HCT116 (cell line): ENCODE measurements around the gene EIF1AD. TPM values are rescaled to one million over a fixed set of nuclear protein-coding genes. Genes with fewer than 3 reads are reported as not detected.

Experiments used
- ATAC-seq: fragments of 200-7000 bp; cut with Tn5 transposase; 2 replicates; pipeline ENCODE4 v1.9.1; 2020; ENCODE audit warnings: mild to moderate bottlenecking, moderate library complexity
- BruUV-seq: library from RNA; stranded (reverse); fragments of 400-500 nt; replicated peaks from 2 replicates; lab custom pipeline; 2021; lab: Mats Ljungman, UMichigan
- CTCF ChIA-PET: fragments of 300-600 bp; sonication (Branson Sonifier 250); formaldehyde crosslinking; loops from one replicate; lab custom pipeline; 2021; ENCODE audit warnings: antibody characterized with exemption; lab: Charles Lee
- POLR2A ChIA-PET: fragments of 300-600, 350-600 bp; sonication (Branson Sonifier 250); formaldehyde crosslinking; loops from one replicate; lab custom pipeline; 2021; ENCODE audit warnings: antibody characterized with exemption; lab: Charles Lee
- RAD21 ChIA-PET, 2 experiments: fragments of 300-600 bp; sonication (Branson Sonifier 250); formaldehyde crosslinking; loops; one replicate each; lab custom pipeline; 2023; ENCODE audit warnings: low total read pairs in 2 of 2; ENCODE audit not compliant: uncharacterized antibody in 2 of 2, unreplicated experiment in 2 of 2, low non-redundant PET in 1 of 2; lab: Charles Lee
- DNase-seq: peaks from one replicate; pipeline ENCODE4 v3.0.0-alpha.2; 2010; ENCODE audit warnings: low read depth, low spot score
- H2AFZ ChIP-seq: fragments of 200-600 bp; shearing (Covaris generic), sonication (generic); 2 replicates; pipeline ENCODE4 v1.6.1; 2017; ENCODE audit warnings: low read depth, mixed run types, mixed read lengths, antibody characterized with exemption, low read length; ENCODE audit not compliant: poor library complexity, severe bottlenecking
- H3K27ac ChIP-seq: 2 replicates; pipeline ENCODE4 v1.5.1; 2012; ENCODE audit warnings: low read depth, low read length
- H3K27me3 ChIP-seq: fragments of 200-600 bp; sonication (generic); 2 replicates; pipeline ENCODE4 v1.6.1; 2016; ENCODE audit warnings: mixed run types, low read length, mixed read lengths; ENCODE audit not compliant: insufficient read depth
- H3K36me3 ChIP-seq, 2 experiments: fragments of 200-500 bp in 1 of 2; fragments of 200-600 bp in 1 of 2; sonication (Bioruptor generic) in 1 of 2; sonication (generic) in 1 of 2; 2 replicates each; pipeline versions ENCODE4 v1.5.1 to v1.6.1; 2014 to 2016; ENCODE audit warnings: low read length in 2 of 2, inconsistent platforms in 1 of 2, mixed read lengths in 1 of 2, mixed run types in 1 of 2; ENCODE audit not compliant: insufficient read depth in 2 of 2, control insufficient read depth in 1 of 2
- H3K4me1 ChIP-seq, 2 experiments: fragments of 200-600 bp in 1 of 2; sonication (generic) in 1 of 2; 2 replicates each; pipeline versions ENCODE4 v1.5.1 to v1.6.1; 2012 to 2017; ENCODE audit warnings: low read length in 2 of 2, inconsistent platforms in 1 of 2, mild to moderate bottlenecking in 1 of 2, mixed read lengths in 1 of 2, mixed run types in 1 of 2, moderate library complexity in 1 of 2; ENCODE audit not compliant: insufficient read depth in 2 of 2, control insufficient read depth in 1 of 2
- H3K4me2 ChIP-seq: fragments of 200-600 bp; sonication (generic); 2 replicates; pipeline ENCODE4 v1.6.1; 2017; ENCODE audit warnings: mixed run types, low read length, mixed read lengths
- H3K4me3 ChIP-seq, 2 experiments: fragments of 200-600 bp in 1 of 2; sonication (generic) in 1 of 2; replicated peaks in 1 of 2; 2 replicates each; pipeline ENCODE4 v1.5.1; 2011 to 2016; ENCODE audit warnings: low read length in 2 of 2, control low read depth in 1 of 2, low read depth in 1 of 2, mild to moderate bottlenecking in 1 of 2, mixed read lengths in 1 of 2, mixed run types in 1 of 2
- H3K79me2 ChIP-seq: fragments of 200-600 bp; sonication (generic); 2 replicates; pipeline ENCODE4 v1.6.1; 2017; ENCODE audit warnings: mild to moderate bottlenecking, mixed run types, low read length, moderate library complexity, mixed read lengths; ENCODE audit not compliant: insufficient read depth
- H3K9ac ChIP-seq: fragments of 200-600 bp; sonication (generic); 2 replicates; pipeline ENCODE4 v1.6.1; 2016; ENCODE audit warnings: low read length, mixed read lengths
- H3K9me2 ChIP-seq: fragments of 200-600 bp; sonication (generic), shearing (Covaris generic); 2 replicates; pipeline ENCODE4 v1.6.1; 2017; ENCODE audit warnings: mixed run types, mild to moderate bottlenecking, moderate library complexity; ENCODE audit not compliant: insufficient read depth
- H3K9me3 ChIP-seq, 2 experiments: fragments of 200-500 bp in 1 of 2; fragments of 200-600 bp in 1 of 2; sonication (Bioruptor generic) in 1 of 2; sonication (generic) in 1 of 2; 2 replicates each; pipeline ENCODE4 v1.6.1; 2014 to 2017; ENCODE audit warnings: low read length in 2 of 2, mixed read lengths in 2 of 2, inconsistent platforms in 1 of 2, low read depth in 1 of 2, mild to moderate bottlenecking in 1 of 2, mixed run types in 1 of 2, moderate library complexity in 1 of 2; ENCODE audit not compliant: control insufficient read depth in 1 of 2, insufficient read depth in 1 of 2
- H4K20me1 ChIP-seq: fragments of 200-600 bp; sonication (generic), shearing (Covaris generic); 2 replicates; pipeline ENCODE4 v1.6.1; 2017; ENCODE audit warnings: mixed run types, mild to moderate bottlenecking, moderate library complexity; ENCODE audit not compliant: insufficient read depth
- CBX3 ChIP-seq: IDR thresholded peaks from 2 replicates; pipeline ENCODE4 v1.6.1; 2012; ENCODE audit warnings: low read depth
- EZH2 ChIP-seq: fragments of 200-600 bp; sonication (generic); IDR thresholded peaks from 2 replicates; pipeline ENCODE4 v1.6.1; 2017; ENCODE audit warnings: antibody characterized with exemption, mixed run types
- FOSL1 ChIP-seq: IDR thresholded peaks from 2 replicates; pipeline ENCODE4 v1.6.1; 2012; ENCODE audit warnings: low read depth
- POLR2AphosphoS5 ChIP-seq: IDR thresholded peaks from 2 replicates; pipeline ENCODE4 v1.6.1; 2011; ENCODE audit warnings: mild to moderate bottlenecking, low read depth, low read length, moderate library complexity
- RAD21 ChIP-seq: IDR thresholded peaks from 2 replicates; pipeline ENCODE4 v1.6.1; 2012; ENCODE audit warnings: low read depth, mild to moderate bottlenecking
- SRF ChIP-seq: IDR thresholded peaks from 2 replicates; pipeline ENCODE4 v1.6.1; 2012; ENCODE audit warnings: low read depth
- ZFX ChIP-seq: fragments of 450-650 bp; IDR thresholded peaks from 2 replicates; pipeline ENCODE4 v1.6.1; 2017
- intact Hi-C: fragments of 100-400 bp; cut with micrococcal nuclease; formaldehyde crosslinking; loops from 2 replicates; pipeline ENCODE4 v1.10.0; 2022
- total RNA-seq: library from RNA; stranded (reverse); gene quantifications from one replicate; pipeline ENCODE4 v1.2.1, GENCODE V29; 2021; ENCODE audit not compliant: unreplicated experiment
- TF ChIP-seq, protein P1 (sequence below): IDR thresholded peaks from 2 replicates; pipeline ENCODE4 v1.6.1; 2012
- TF ChIP-seq, protein P2 (sequence below): IDR thresholded peaks from 2 replicates; pipeline ENCODE4 v1.6.1; 2012
- TF ChIP-seq, protein P3 (sequence below), 3 experiments: fragments of 200-600 bp in 1 of 3; sonication (generic) in 1 of 3; IDR thresholded peaks in 2 of 3; conservative IDR thresholded peaks in 1 of 3; 2 replicates each; pipeline ENCODE4 v1.5.1; 2012 to 2017; ENCODE audit warnings: low read depth in 2 of 3, low read length in 2 of 3, antibody characterized with exemption in 1 of 3, borderline replicate concordance in 1 of 3, control low read depth in 1 of 3, mild to moderate bottlenecking in 1 of 3, mixed read lengths in 1 of 3, mixed run types in 1 of 3, moderate library complexity in 1 of 3; ENCODE audit not compliant: insufficient read depth in 1 of 3
- TF ChIP-seq, protein P4 (sequence below): IDR thresholded peaks from 2 replicates; pipeline ENCODE4 v1.6.1; 2011; ENCODE audit warnings: mild to moderate bottlenecking, low read length, moderate library complexity; ENCODE audit not compliant: insufficient replicate concordance; ENCODE audit errors: extremely low read depth

The EIF1AD gene
- total RNA-seq, 1 experiment from 2014 or later = 45.5 TPM

DNA sequence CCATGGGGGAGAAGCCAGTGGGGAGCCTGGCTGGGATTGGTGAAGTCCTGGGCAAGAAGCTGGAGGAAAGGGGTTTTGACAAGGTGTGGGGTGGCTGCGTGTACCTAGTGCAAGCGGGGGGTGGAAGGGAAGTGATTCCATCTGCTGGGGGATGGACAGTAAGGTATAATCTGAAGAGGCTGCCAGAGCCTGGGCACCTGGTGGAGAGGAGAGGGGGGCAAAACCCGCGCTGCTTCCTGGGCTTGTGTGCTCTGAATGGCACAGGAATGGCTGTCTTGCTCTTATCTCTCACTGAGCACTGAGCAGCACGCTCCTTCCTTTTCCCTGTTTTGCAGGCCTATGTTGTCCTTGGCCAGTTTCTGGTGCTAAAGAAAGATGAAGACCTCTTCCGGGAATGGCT, 1.3 kb upstream of the EIF1AD start:
- ChIA-PET POLR2A (interaction anchor here (1.3 to 1.6 kb wide), 3 partner anchors 9 to 144 kb away, joined by 3 to 17 read pairs (median 7); partner anchors contain the start of genes CST6, MUS81 and SF3B2), RAD21 (no interaction called here), CTCF (interaction anchor here (1.4 to 1.5 kb wide), 2 partner anchors 19 to 48 kb away, joined by 6 to 8 read pairs; partner anchors contain the start of gene SF3B2)
- peaks cover 22 to 49% of the 10 kb centered on the region in 2 experiments for H3K4me1 ChIP-seq
- peak overlapping the region; percentile 87 for H3K27ac ChIP-seq
- H3K4me2 ChIP-seq = peak overlapping the region; percentile 85
- H2AFZ ChIP-seq = no peak overlapping the region
- peaks cover 59% of the 10 kb centered on the region for H3K79me2 ChIP-seq
- peaks cover 25 to 45% of the 10 kb centered on the region in 2 experiments for H3K36me3 ChIP-seq
- H3K4me3 ChIP-seq = peak overlapping the region; percentile 98 to 100
- ATAC-seq (no peak), DNase-seq (no peak)
- no peak for TF ChIP-seq RAD21
- TF ChIP-seq, protein P1, sequence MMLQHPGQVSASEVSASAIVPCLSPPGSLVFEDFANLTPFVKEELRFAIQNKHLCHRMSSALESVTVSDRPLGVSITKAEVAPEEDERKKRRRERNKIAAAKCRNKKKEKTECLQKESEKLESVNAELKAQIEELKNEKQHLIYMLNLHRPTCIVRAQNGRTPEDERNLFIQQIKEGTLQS = no peak
- TF ChIP-seq, protein P2, sequence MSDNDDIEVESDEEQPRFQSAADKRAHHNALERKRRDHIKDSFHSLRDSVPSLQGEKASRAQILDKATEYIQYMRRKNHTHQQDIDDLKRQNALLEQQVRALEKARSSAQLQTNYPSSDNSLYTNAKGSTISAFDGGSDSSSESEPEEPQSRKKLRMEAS = no peak
- TF ChIP-seq, protein P3, sequence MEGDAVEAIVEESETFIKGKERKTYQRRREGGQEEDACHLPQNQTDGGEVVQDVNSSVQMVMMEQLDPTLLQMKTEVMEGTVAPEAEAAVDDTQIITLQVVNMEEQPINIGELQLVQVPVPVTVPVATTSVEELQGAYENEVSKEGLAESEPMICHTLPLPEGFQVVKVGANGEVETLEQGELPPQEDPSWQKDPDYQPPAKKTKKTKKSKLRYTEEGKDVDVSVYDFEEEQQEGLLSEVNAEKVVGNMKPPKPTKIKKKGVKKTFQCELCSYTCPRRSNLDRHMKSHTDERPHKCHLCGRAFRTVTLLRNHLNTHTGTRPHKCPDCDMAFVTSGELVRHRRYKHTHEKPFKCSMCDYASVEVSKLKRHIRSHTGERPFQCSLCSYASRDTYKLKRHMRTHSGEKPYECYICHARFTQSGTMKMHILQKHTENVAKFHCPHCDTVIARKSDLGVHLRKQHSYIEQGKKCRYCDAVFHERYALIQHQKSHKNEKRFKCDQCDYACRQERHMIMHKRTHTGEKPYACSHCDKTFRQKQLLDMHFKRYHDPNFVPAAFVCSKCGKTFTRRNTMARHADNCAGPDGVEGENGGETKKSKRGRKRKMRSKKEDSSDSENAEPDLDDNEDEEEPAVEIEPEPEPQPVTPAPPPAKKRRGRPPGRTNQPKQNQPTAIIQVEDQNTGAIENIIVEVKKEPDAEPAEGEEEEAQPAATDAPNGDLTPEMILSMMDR (IDR thresholded peaks at IDR 0.05 in 2 of 3, conservative IDR thresholded peaks at IDR 0.05 in 1 of 3; ENCODE audit: borderline replicate concordance in 1 of 3, insufficient read depth in 1 of 3, low read depth in 2 of 3, low read length in 2 of 3) = no peak
- TF ChIP-seq FOSL1 = no peak
- TF ChIP-seq, protein P4, sequence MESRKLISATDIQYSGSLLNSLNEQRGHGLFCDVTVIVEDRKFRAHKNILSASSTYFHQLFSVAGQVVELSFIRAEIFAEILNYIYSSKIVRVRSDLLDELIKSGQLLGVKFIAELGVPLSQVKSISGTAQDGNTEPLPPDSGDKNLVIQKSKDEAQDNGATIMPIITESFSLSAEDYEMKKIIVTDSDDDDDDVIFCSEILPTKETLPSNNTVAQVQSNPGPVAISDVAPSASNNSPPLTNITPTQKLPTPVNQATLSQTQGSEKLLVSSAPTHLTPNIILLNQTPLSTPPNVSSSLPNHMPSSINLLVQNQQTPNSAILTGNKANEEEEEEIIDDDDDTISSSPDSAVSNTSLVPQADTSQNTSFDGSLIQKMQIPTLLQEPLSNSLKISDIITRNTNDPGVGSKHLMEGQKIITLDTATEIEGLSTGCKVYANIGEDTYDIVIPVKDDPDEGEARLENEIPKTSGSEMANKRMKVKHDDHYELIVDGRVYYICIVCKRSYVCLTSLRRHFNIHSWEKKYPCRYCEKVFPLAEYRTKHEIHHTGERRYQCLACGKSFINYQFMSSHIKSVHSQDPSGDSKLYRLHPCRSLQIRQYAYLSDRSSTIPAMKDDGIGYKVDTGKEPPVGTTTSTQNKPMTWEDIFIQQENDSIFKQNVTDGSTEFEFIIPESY = no peak
- TF ChIP-seq POLR2AphosphoS5 = no peak
- no peak for TF ChIP-seq SRF
- no peak for TF ChIP-seq CBX3
- no peak for TF ChIP-seq ZFX
- no peak for TF ChIP-seq EZH2
- intact Hi-C loops = no loop called here
- H3K9me3 ChIP-seq = no peaks in the 10 kb centered on the region
- no peaks in the 10 kb centered on the region; the same call in 1 of the 2 replicates for H4K20me1 ChIP-seq
- no peaks in the 10 kb centered on the region for H3K27me3 ChIP-seq
- BruUV-seq = no TSS peak
- H3K9me2 ChIP-seq = no peaks in the 10 kb centered on the region
- H3K9ac ChIP-seq = peak overlapping the region; percentile 93
